HEK293 (cell line): Measurements from ENCODE around the gene ING5.

Experiments used
- YY1 ChIP-seq: fragments of 450-650 bp; formaldehyde crosslinking; IDR thresholded peaks from 2 replicates; pipeline ENCODE4 v1.5.1; 2018; ENCODE audit warnings: missing biosample characterization, missing genetic modification characterization
- ZNF112 ChIP-seq: fragments of 450-650 bp; formaldehyde crosslinking; IDR thresholded peaks from 2 replicates; pipeline ENCODE4 v1.5.0; 2017; ENCODE audit warnings: missing biosample characterization, missing genetic modification characterization
- ZNF148 ChIP-seq: fragments of 450-650 bp; formaldehyde crosslinking; IDR thresholded peaks from 2 replicates; pipeline ENCODE4 v1.5.0; 2017; ENCODE audit warnings: missing biosample characterization, missing genetic modification characterization, borderline replicate concordance
- ZNF24 ChIP-seq: fragments of 450-650 bp; formaldehyde crosslinking; IDR thresholded peaks from 2 replicates; pipeline ENCODE4 v1.5.1; 2016; ENCODE audit warnings: missing biosample characterization, missing genetic modification characterization
- ZNF335 ChIP-seq: fragments of 450-650 bp; formaldehyde crosslinking; conservative IDR thresholded peaks from 2 replicates; pipeline ENCODE4 v1.5.1; 2016; ENCODE audit warnings: missing biosample characterization, missing genetic modification characterization
- ZNF747 ChIP-seq: fragments of 450-650 bp; formaldehyde crosslinking; IDR thresholded peaks from 2 replicates; pipeline ENCODE4 v1.5.1; 2016; ENCODE audit warnings: missing biosample characterization, missing genetic modification characterization
- ZNF776 ChIP-seq: fragments of 450-650 bp; formaldehyde crosslinking; IDR thresholded peaks from 2 replicates; pipeline ENCODE4 v1.5.0; 2017; ENCODE audit warnings: missing biosample characterization, missing genetic modification characterization, borderline replicate concordance
- TF ChIP-seq, protein P1 (sequence below): fragments of 450-650 bp; formaldehyde crosslinking; IDR thresholded peaks from 2 replicates; pipeline ENCODE4 v1.5.1; 2016; ENCODE audit warnings: missing biosample characterization, missing genetic modification characterization

- TF ChIP-seq ZNF335 (no peak), YY1 (tag by site-specific recombination) (no peak), ZNF24 (no peak), ZNF747 (tag by site-specific recombination) (no peak), ZNF112 (tag by site-specific recombination) (no peak), ZNF776 (tag by site-specific recombination) (no peak), ZNF148 (tag by site-specific recombination) (no peak)
- TF ChIP-seq, protein P1, sequence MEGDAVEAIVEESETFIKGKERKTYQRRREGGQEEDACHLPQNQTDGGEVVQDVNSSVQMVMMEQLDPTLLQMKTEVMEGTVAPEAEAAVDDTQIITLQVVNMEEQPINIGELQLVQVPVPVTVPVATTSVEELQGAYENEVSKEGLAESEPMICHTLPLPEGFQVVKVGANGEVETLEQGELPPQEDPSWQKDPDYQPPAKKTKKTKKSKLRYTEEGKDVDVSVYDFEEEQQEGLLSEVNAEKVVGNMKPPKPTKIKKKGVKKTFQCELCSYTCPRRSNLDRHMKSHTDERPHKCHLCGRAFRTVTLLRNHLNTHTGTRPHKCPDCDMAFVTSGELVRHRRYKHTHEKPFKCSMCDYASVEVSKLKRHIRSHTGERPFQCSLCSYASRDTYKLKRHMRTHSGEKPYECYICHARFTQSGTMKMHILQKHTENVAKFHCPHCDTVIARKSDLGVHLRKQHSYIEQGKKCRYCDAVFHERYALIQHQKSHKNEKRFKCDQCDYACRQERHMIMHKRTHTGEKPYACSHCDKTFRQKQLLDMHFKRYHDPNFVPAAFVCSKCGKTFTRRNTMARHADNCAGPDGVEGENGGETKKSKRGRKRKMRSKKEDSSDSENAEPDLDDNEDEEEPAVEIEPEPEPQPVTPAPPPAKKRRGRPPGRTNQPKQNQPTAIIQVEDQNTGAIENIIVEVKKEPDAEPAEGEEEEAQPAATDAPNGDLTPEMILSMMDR (tag by site-specific recombination) = no peak
These were observed 37.8 kb downstream of the ING5 start for GRCh38 chr2:241739651-241740050.
